ENCODE measurements around the gene PEX5L.

- TF ChIP-seq PKNOX1 (IDR thresholded peaks at IDR 0.05) (no peak), TARDBP (IDR thresholded peaks at IDR 0.05) (no peak), FOXM1 (IDR thresholded peaks at IDR 0.05; ENCODE audit: borderline replicate concordance) (no peak), NFRKB (IDR thresholded peaks at IDR 0.05) (no peak), BHLHE40 (IDR thresholded peaks at IDR 0.05; ENCODE audit: borderline replicate concordance) (no peak), ELF4 (IDR thresholded peaks at IDR 0.05) (no peak), SUZ12 (IDR thresholded peaks at IDR 0.05) (no peak), FOXA1 (IDR thresholded peaks at IDR 0.05) (no peak), SP1 (IDR thresholded peaks at IDR 0.05) (no peak), ARNT (IDR thresholded peaks at IDR 0.05) (no peak), ZNF384 (IDR thresholded peaks at IDR 0.05) (no peak)
Observed at GRCh38 chr3:179842061-179842460, 194.7 kb downstream of the PEX5L start.

Data from HEK293T (cell line).